ENCODE data around the gene ST6GALNAC5. TPM values are rescaled to one million over a fixed set of nuclear protein-coding genes. Genes with fewer than 3 reads are reported as not detected.

Gene ST6GALNAC5
- total RNA-seq, 1 donor from 2014 or later: 23.1 TPM

DNA sequence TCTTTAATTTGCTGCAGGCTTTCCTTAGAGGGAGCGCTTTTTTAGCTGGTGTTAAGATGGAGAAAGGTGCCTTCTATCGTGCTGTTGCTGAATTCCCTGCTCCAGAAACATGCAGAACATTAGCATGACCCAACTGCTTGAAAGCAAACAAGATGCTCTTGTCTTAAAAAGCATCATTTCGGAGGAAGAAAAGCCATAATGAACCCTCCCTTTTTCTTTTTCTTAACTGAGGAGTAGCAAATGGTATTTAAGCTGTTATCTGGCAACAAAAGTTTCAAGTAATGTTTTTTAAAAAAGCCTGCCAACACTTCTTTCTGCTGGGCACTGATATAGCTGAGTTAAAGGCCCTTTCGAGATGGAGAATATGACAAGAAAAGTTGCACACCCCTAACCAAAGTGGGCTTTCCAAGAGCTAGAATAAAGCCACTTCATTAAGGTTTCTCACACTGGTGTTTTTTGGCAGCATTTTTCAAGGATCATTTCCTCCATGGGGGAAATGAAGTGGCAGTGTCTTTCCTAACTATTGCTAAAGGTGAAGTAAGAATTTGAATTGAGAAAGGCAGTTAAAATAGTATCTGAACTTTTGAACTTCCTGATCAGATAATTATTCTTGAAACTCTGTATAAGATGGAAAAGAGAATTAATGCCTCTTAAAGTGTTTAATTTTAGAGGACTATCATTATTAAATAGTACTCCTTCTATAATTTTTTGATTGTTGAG lies 38.8 kb downstream of the ST6GALNAC5 start:
- TF ChIP-seq, protein P1, sequence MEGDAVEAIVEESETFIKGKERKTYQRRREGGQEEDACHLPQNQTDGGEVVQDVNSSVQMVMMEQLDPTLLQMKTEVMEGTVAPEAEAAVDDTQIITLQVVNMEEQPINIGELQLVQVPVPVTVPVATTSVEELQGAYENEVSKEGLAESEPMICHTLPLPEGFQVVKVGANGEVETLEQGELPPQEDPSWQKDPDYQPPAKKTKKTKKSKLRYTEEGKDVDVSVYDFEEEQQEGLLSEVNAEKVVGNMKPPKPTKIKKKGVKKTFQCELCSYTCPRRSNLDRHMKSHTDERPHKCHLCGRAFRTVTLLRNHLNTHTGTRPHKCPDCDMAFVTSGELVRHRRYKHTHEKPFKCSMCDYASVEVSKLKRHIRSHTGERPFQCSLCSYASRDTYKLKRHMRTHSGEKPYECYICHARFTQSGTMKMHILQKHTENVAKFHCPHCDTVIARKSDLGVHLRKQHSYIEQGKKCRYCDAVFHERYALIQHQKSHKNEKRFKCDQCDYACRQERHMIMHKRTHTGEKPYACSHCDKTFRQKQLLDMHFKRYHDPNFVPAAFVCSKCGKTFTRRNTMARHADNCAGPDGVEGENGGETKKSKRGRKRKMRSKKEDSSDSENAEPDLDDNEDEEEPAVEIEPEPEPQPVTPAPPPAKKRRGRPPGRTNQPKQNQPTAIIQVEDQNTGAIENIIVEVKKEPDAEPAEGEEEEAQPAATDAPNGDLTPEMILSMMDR (IDR thresholded peaks at IDR 0.05): no peak
- no peak for ATAC-seq
- H3K27ac ChIP-seq: no peak overlapping the region

DNA sequence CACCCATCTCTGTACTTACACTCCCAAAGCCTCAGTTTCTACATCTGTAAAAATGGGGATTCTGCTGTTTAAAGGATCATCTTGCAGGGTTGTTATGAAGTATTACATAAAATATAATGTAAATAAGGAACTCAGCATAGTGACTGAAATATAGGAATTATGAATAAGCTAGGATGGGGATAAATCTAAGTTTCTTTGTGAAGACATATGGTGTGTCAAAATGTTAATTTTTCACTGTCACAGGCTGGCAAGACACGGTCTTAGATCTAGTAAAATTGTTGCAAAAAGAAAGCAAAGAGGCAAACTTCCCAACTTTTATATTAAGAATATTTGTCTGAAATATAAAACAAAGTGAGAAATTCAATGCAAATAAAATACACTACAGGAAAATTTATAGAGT lies 42.0 kb downstream of the ST6GALNAC5 start:
- TF ChIP-seq, protein P1 (IDR thresholded peaks at IDR 0.05): no peak
- Histone ChIP-seq H3K27ac (no peak overlapping the region), H3K9me3 (no peaks in the 10 kb centered on the region), H3K4me3 (no peak overlapping the region), H3K27me3 (no peaks in the 10 kb centered on the region), H3K4me1 (peaks cover 5% of the 10 kb centered on the region), H3K36me3 (no peaks in the 10 kb centered on the region)
- intact Hi-C loops (cut with DNase I): no loop called here
- ATAC-seq (no peak), DNase-seq (no peak)

More for the DNA sequence above, 38.8 kb downstream of the ST6GALNAC5 start:
- Histone ChIP-seq H3K4me1 (peaks cover 5% of the 10 kb centered on the region), H3K4me3 (no peak overlapping the region), H3K27me3 (no peaks in the 10 kb centered on the region), H3K36me3 (no peaks in the 10 kb centered on the region), H3K9me3 (no peaks in the 10 kb centered on the region)
- DNase-seq: no peak
- intact Hi-C loops (cut with DNase I): no loop called here

DNA sequence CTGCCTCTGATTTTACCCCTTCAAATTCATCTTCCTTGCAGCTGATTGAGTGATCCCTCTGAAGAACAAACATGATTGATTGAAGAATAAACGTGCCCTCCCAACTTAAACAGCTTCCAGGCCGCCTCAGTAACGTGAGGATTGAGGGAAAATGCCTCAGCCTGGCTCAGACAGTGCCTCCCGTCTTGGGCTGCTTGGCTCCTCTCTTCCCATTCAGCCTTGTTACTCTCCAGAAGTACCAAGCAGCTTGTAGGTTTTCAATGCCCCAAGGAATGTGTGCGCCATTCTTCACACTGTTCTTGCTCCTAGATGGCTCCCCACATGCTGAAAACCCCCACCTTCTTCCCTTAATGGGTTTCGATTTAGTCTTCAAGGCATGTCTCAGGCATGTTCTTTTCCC lies 51.8 kb downstream of the ST6GALNAC5 start:
- Histone ChIP-seq H3K4me3 (no peak overlapping the region), H3K27me3 (no peaks in the 10 kb centered on the region), H3K27ac (no peak overlapping the region), H3K4me1 (no peaks in the 10 kb centered on the region), H3K36me3 (no peaks in the 10 kb centered on the region), H3K9me3 (no peaks in the 10 kb centered on the region)
- TF ChIP-seq, protein P1 (IDR thresholded peaks at IDR 0.05): no peak
- no peak for DNase-seq
- ATAC-seq: no peak
- intact Hi-C loops (cut with DNase I): no loop called here

GRCh38 chr1:76921590-76921989 lies 54.3 kb downstream of the ST6GALNAC5 start:
- Histone ChIP-seq H3K9me3 (no peaks in the 10 kb centered on the region), H3K4me3 (no peak overlapping the region), H3K4me1 (no peaks in the 10 kb centered on the region), H3K27ac (no peak overlapping the region), H3K36me3 (no peaks in the 10 kb centered on the region), H3K27me3 (no peaks in the 10 kb centered on the region)
- ATAC-seq (no peak), DNase-seq (no peak)
- intact Hi-C loops (cut with DNase I): no loop called here
- TF ChIP-seq, protein P1 (IDR thresholded peaks at IDR 0.05): no peak

DNA sequence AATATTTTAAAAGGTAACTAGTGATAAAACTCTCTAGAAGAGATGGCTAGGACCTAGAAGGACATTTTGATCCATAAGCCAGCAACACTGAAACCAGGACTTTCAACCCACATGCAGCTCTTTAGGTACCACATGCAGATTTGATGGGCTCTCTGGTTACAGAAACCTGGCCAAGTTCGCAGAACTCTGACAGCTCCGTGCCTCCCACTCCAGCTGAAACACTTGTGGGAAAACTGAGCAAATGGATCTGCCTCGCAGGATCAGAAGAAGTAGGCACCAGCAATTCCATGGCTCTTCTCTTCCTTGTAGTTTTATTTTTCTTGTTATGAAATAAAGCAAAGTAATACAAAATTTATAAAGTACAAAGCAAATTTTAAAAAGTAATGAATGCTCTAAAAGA lies 58.5 kb downstream of the ST6GALNAC5 start:
- intact Hi-C loops (cut with DNase I): no loop called here
- no peak overlapping the region for H3K4me3 ChIP-seq
- TF ChIP-seq, protein P1 (IDR thresholded peaks at IDR 0.05): no peak

More for the DNA sequence above, 58.5 kb downstream of the ST6GALNAC5 start:
- H3K9me3 ChIP-seq: no peaks in the 10 kb centered on the region
- H3K36me3 ChIP-seq: no peaks in the 10 kb centered on the region
- H3K27me3 ChIP-seq: no peaks in the 10 kb centered on the region
- H3K4me1 ChIP-seq: no peaks in the 10 kb centered on the region
- no peak for ATAC-seq
- DNase-seq: no peak
- no peak overlapping the region for H3K27ac ChIP-seq
